Endothelial cell (in vitro differentiated cells): ENCODE measurements around the gene HLA-DMA. TPM values are rescaled to one million over a fixed set of nuclear protein-coding genes. Genes with fewer than 3 reads are reported as not detected.

Source experiments
- DNase-seq: peaks from one replicate; pipeline ENCODE4 v3.0.0; 2021; ENCODE audit warnings: low spot score
- H3K27ac Mint-ChIP-seq: one replicate; pipeline ENCODE4 v1.8.0; 2021; ENCODE audit warnings: mixed read lengths, inconsistent platforms; ENCODE audit not compliant: unreplicated experiment
- H3K27me3 Mint-ChIP-seq: one replicate; pipeline ENCODE4 v1.8.0; 2021; ENCODE audit warnings: mild to moderate bottlenecking, moderate library complexity, mixed read lengths, inconsistent platforms; ENCODE audit not compliant: unreplicated experiment
- H3K36me3 Mint-ChIP-seq: one replicate; pipeline ENCODE4 v1.8.0; 2021; ENCODE audit warnings: mild to moderate bottlenecking, low read depth, mixed read lengths, inconsistent platforms; ENCODE audit not compliant: unreplicated experiment
- H3K4me1 Mint-ChIP-seq: one replicate; pipeline ENCODE4 v1.8.0; 2021; ENCODE audit warnings: mild to moderate bottlenecking, mixed read lengths, inconsistent platforms; ENCODE audit not compliant: unreplicated experiment
- H3K4me3 Mint-ChIP-seq: one replicate; pipeline ENCODE4 v1.8.0; 2021; ENCODE audit warnings: mild to moderate bottlenecking, mixed read lengths, inconsistent platforms; ENCODE audit not compliant: unreplicated experiment
- H3K9me3 Mint-ChIP-seq: one replicate; pipeline ENCODE4 v1.8.0; 2021; ENCODE audit warnings: mixed read lengths, inconsistent platforms; ENCODE audit not compliant: unreplicated experiment
- total RNA-seq: library from RNA; stranded (reverse); fragmentation: NEBNext Ultra II Directional; extraction: Animal tissue kit (Norgen Biotek cat#: 25700); gene quantifications from one replicate; pipeline ENCODE4 v1.2.1, GENCODE V29; 2021; ENCODE audit not compliant: unreplicated experiment
- TF ChIP-seq, protein P1 (sequence below): fragments of 200-600 bp; sonication (generic); IDR thresholded peaks from one replicate; pipeline ENCODE4 v1.5.0; 2021; ENCODE audit warnings: antibody characterized with exemption; ENCODE audit not compliant: unreplicated experiment

Gene HLA-DMA
- total RNA-seq, 1 donor from 2014 or later: 13.0 TPM

DNA sequence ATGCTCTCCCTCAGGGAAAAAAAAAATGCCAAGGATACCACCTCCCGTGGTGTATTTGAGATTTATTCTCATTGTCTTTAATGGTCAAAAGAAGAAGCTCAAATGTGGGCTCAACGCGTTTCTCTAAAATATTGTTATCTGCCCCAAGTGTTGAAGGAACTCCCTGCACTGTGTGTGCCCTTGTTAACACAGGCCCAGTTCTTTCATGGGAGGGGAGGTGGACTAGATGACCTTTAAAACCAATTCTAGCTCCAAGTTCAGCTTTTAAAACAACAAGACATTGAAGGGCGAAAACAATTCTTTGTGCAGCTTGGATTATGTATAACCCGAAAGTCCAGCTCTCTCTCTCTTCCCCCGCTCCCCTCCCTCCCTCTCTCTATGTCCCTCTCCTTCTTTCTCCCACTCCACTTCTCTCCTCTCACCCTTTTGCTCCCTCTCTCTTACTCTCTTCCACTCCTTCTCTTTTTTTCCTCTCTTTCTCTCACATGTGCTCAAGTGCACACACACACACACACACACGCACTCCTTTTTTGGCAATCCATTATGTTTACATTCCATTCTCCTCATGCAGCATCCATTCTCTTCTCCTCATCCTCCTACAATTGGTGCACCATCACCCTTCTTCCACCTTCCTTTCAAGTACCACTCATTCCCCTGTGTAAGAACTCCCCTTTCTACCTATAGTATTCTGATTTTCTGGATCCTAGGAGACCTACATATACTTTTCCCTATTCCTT lies 20.6 kb downstream of the HLA-DMA start:
- H3K9me3 Mint-ChIP-seq: no peaks in the 10 kb centered on the region
- no peak overlapping the region for H3K4me3 Mint-ChIP-seq
- peaks cover 3% of the 10 kb centered on the region for H3K27me3 Mint-ChIP-seq
- no peaks in the 10 kb centered on the region for H3K36me3 Mint-ChIP-seq
- no peak overlapping the region for H3K27ac Mint-ChIP-seq
- TF ChIP-seq, protein P1, sequence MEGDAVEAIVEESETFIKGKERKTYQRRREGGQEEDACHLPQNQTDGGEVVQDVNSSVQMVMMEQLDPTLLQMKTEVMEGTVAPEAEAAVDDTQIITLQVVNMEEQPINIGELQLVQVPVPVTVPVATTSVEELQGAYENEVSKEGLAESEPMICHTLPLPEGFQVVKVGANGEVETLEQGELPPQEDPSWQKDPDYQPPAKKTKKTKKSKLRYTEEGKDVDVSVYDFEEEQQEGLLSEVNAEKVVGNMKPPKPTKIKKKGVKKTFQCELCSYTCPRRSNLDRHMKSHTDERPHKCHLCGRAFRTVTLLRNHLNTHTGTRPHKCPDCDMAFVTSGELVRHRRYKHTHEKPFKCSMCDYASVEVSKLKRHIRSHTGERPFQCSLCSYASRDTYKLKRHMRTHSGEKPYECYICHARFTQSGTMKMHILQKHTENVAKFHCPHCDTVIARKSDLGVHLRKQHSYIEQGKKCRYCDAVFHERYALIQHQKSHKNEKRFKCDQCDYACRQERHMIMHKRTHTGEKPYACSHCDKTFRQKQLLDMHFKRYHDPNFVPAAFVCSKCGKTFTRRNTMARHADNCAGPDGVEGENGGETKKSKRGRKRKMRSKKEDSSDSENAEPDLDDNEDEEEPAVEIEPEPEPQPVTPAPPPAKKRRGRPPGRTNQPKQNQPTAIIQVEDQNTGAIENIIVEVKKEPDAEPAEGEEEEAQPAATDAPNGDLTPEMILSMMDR: no peak
- no peak for DNase-seq
- H3K4me1 Mint-ChIP-seq: peaks cover 19% of the 10 kb centered on the region

DNA sequence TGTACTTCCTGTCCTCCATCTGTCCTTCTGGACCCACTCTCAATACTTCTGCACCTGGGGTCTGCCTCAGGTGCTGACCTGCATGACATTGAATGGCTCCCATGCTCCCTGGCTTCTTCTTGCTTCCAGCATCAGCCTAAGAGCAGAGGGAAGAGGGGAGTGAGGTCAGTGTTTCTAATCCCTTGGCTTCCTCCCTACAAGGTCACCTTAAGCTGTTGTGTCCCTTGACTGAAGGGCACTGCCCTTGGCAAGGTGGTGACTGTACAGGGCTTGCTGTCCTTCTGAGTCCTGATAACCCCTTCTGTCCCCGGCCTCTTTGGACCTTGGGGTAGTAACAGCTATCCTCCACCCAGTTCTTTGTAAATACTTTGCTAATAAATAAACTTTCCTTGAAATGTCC lies 21.7 kb downstream of the HLA-DMA start:
- Mint-ChIP-seq H3K4me3 (no peak overlapping the region), H3K4me1 (peaks cover 11% of the 10 kb centered on the region), H3K9me3 (no peaks in the 10 kb centered on the region), H3K36me3 (no peaks in the 10 kb centered on the region), H3K27me3 (peaks cover 2% of the 10 kb centered on the region), H3K27ac (no peak overlapping the region)
- no peak for DNase-seq
- TF ChIP-seq, protein P1: no peak

DNA sequence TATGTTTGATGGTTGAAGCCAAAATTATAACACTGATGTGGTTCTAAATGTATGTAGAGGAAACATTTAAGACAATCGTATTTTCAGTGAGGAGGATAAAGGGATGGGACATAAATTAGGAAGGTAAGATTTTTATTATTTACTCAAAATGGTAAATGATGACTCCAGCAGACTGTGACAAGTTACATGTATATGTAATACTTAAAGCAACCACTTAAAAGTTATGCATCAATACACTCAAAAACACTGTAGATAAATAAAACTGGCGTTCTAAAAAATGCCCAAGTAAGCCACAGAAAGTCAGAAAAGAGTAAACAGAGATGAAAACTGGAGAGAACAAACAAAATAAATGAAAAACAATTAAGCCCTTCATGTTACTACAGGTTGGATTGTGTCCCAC lies 30.8 kb downstream of the HLA-DMA start:
- Mint-ChIP-seq H3K36me3 (no peaks in the 10 kb centered on the region), H3K4me3 (no peak overlapping the region), H3K27ac (no peak overlapping the region), H3K4me1 (peaks cover 4% of the 10 kb centered on the region), H3K9me3 (no peaks in the 10 kb centered on the region), H3K27me3 (no peaks in the 10 kb centered on the region)
- TF ChIP-seq, protein P1: no peak
- DNase-seq: no peak

DNA sequence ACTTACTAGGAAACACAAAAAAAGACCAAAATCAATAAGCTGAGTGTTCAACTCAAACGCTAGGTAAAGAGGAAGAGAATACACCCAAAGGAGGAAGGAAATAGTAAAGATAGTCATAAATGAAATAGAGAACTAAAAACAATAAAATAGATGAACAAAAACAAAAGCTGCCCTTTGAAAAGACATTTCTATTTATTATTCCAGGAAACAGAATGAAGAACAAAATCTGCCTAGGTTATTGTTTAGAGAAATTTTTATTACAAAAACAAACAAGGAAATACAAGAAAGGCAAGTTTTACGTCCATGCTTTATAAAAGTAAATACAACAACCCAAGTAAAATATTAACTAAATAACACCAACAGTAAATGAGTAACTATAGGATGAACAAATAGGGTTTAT lies 32.2 kb downstream of the HLA-DMA start:
- no peak overlapping the region for H3K27ac Mint-ChIP-seq
- no peak for DNase-seq
- no peaks in the 10 kb centered on the region for H3K36me3 Mint-ChIP-seq
- no peak overlapping the region for H3K4me3 Mint-ChIP-seq
- no peaks in the 10 kb centered on the region for H3K27me3 Mint-ChIP-seq
- peaks cover 4% of the 10 kb centered on the region for H3K4me1 Mint-ChIP-seq
- TF ChIP-seq, protein P1: no peak
- H3K9me3 Mint-ChIP-seq: no peaks in the 10 kb centered on the region

DNA sequence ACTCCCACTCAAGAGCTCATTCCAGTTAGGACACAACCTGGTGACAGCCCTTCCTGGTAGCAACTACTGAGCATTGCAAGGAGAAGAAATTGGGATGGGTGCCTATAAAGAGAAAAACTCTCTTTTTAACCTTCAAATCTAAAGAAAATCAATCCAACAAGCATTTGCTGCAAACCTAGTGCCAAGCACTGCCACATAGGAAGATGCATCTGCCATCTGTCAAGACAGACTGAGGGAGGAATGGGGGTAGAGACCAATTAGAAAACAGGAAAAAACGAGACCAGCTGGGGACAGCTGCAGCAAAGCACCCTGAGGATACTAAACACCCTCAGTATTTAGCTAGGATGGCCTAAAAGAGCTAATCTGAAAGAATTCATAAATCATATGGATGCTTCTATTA lies 39.9 kb downstream of the HLA-DMA start:
- TF ChIP-seq, protein P1: no peak
- Mint-ChIP-seq H3K9me3 (no peaks in the 10 kb centered on the region), H3K36me3 (no peaks in the 10 kb centered on the region), H3K27me3 (no peaks in the 10 kb centered on the region), H3K4me3 (no peak overlapping the region), H3K4me1 (peaks cover 2% of the 10 kb centered on the region), H3K27ac (no peak overlapping the region)
- no peak for DNase-seq
